ENCODE data around the gene EGR4.
"Not testable (repeated sequence)": the region's sequence is repeated elsewhere in the genome, so short reads cannot be mapped to it uniquely, and the experiment has no call there.

EGR4 gene

DNA sequence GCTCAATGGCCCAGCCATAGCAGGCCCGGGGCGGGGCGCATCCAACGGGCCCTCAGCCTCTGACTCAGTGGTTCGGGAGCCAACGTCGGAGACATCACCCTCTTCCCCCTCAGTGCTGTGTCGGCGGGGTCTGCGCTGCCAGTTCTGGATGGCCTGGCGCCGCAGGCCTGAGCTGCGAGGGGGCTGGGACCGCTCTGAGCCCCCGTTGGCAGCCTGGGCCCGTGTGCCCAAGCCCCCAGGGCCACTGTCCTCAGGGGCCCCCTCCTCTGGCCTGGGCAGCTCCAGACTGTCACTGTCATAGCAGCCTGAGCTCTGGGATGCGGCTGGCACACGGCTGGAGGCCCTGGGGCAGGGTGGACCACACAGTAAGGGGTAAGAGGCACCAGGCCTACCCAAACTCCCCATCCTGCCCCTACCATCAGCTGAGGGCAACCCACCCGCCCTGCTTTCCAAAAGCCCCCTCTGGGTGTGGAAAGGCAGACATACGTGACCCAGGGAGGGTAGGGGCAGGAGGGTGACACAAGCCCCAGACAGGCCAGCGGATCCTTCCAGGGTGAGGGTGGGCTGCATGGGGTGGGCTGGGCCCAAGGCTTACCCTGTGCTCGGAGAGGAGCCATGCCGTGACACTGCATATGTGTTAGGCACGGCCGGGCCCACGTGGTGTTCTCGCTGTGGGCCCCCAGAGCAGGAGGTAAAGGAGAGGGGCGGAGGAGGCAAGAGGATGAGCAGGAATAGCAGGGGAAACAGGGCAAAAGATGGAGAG lies 27.9 kb downstream of the EGR4 start:
- Histone ChIP-seq H3K9me3 (ENCODE audit: control insufficient read depth in 1 of 2, low read length in 2 of 2) (no peaks in the 10 kb centered on the region), H3K4me1 (ENCODE audit: control insufficient read depth in 1 of 2, insufficient read depth in 2 of 2, low read length in 2 of 2) (peaks cover 0 to 5% of the 10 kb centered on the region in 2 donors), H3K36me3 (ENCODE audit: control insufficient read depth in 1 of 2, insufficient read depth in 2 of 2, low read length in 2 of 2) (no peaks in the 10 kb centered on the region), H3K9ac (ENCODE audit: low read depth in 1 of 2, low read length in 2 of 2) (no peak overlapping the region), H3K27me3 (ENCODE audit: control insufficient read depth in 1 of 2, insufficient read depth in 2 of 2, low read length in 2 of 2) (peaks cover 4 to 14% of the 10 kb centered on the region in 2 donors), H3K4me3 (ENCODE audit: low read depth in 1 of 2, low read length in 2 of 2) (no peak overlapping the region), H3K27ac (ENCODE audit: low read depth, low read length) (no peak overlapping the region)

- Histone ChIP-seq H3K9ac (ENCODE audit: low read depth in 1 of 2, low read length in 2 of 2) (no peak overlapping the region), H3K27ac (ENCODE audit: low read depth, low read length) (no peak overlapping the region), H3K9me3 (ENCODE audit: control insufficient read depth in 1 of 2, low read length in 2 of 2) (no peaks in the 10 kb centered on the region), H3K36me3 (ENCODE audit: control insufficient read depth in 1 of 2, insufficient read depth in 2 of 2, low read length in 2 of 2) (no peaks in the 10 kb centered on the region), H3K4me1 (ENCODE audit: control insufficient read depth in 1 of 2, insufficient read depth in 2 of 2, low read length in 2 of 2) (peaks cover 0 to 5% of the 10 kb centered on the region in 2 donors), H3K4me3 (ENCODE audit: low read depth in 1 of 2, low read length in 2 of 2) (no peak overlapping the region), H3K27me3 (ENCODE audit: control insufficient read depth in 1 of 2, insufficient read depth in 2 of 2, low read length in 2 of 2) (peaks cover 4 to 14% of the 10 kb centered on the region in 2 donors)
Observed at GRCh38 chr2:73264783-73265182, 28.6 kb downstream of the EGR4 start.

GRCh38 chr2:73264332-73264606 lies 29.1 kb downstream of the EGR4 start:
- Histone ChIP-seq H3K9me3 (ENCODE audit: control insufficient read depth in 1 of 2, low read length in 2 of 2) (no peaks in the 10 kb centered on the region), H3K9ac (ENCODE audit: low read depth in 1 of 2, low read length in 2 of 2) (no peak overlapping the region), H3K27me3 (ENCODE audit: control insufficient read depth in 1 of 2, insufficient read depth in 2 of 2, low read length in 2 of 2) (peaks cover 4 to 14% of the 10 kb centered on the region in 2 donors), H3K36me3 (ENCODE audit: control insufficient read depth in 1 of 2, insufficient read depth in 2 of 2, low read length in 2 of 2) (no peaks in the 10 kb centered on the region), H3K27ac (ENCODE audit: low read depth, low read length) (no peak overlapping the region), H3K4me1 (ENCODE audit: control insufficient read depth in 1 of 2, insufficient read depth in 2 of 2, low read length in 2 of 2) (peaks cover 0 to 5% of the 10 kb centered on the region in 2 donors), H3K4me3 (ENCODE audit: low read depth in 1 of 2, low read length in 2 of 2) (no peak overlapping the region)

GRCh38 chr2:73263540-73264331 lies 29.6 kb downstream of the EGR4 start:
- H3K9me3 ChIP-seq (ENCODE audit: control insufficient read depth in 1 of 2, low read length in 2 of 2) = no peaks in the 10 kb centered on the region
- no peak overlapping the region for H3K9ac ChIP-seq (ENCODE audit: low read depth in 1 of 2, low read length in 2 of 2)
- H3K4me3 ChIP-seq (ENCODE audit: low read depth in 1 of 2, low read length in 2 of 2) = no peak overlapping the region
- H3K36me3 ChIP-seq (ENCODE audit: control insufficient read depth in 1 of 2, insufficient read depth in 2 of 2, low read length in 2 of 2) = no peaks in the 10 kb centered on the region
- H3K27me3 ChIP-seq (ENCODE audit: control insufficient read depth in 1 of 2, insufficient read depth in 2 of 2, low read length in 2 of 2) = peaks cover 4 to 14% of the 10 kb centered on the region in 2 donors
- peaks cover 0 to 5% of the 10 kb centered on the region in 2 donors for H3K4me1 ChIP-seq (ENCODE audit: control insufficient read depth in 1 of 2, insufficient read depth in 2 of 2, low read length in 2 of 2)
- H3K27ac ChIP-seq (ENCODE audit: low read depth, low read length) = no peak overlapping the region

DNA sequence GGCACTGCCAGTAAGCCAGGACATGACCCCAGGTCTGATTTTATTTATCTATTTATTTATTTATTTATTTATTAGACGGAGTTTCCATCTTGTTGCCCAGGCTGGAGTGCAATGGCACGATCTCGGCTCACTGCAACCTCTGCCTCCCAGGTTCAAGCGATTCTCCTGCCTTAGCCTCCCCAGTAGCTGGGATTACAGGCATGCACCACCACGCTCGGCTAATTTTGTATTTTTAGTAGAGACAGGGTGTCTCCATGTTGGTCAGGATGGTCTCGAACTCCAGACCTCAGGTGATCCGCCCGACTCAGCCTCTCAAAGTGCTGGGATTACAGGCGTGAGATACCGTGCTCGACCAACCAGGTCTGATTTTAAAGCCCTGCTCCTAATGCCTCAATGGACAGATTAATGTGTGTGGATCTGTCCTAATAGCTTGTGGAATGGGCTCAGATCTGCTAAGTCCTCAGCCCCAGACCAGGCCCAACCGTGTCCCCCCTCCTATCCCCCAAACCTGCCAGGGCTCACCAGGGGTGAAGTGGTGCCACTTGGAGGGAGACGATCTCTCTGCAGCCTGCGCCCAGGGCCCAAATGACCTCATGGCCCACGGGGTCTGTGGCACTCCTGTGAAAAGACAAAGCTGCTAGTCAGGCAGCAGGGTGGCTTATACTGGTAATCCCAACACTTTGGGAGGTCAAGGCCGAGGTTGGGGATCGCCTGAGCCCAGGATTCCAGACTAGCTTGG lies 30.5 kb downstream of the EGR4 start:
- not testable (repeated sequence) for H3K9me3 ChIP-seq (ENCODE audit: control insufficient read depth in 1 of 2, low read length in 2 of 2); H3K4me1 ChIP-seq (ENCODE audit: control insufficient read depth in 1 of 2, insufficient read depth in 2 of 2, low read length in 2 of 2); H3K36me3 ChIP-seq (ENCODE audit: control insufficient read depth in 1 of 2, insufficient read depth in 2 of 2, low read length in 2 of 2); H3K4me3 ChIP-seq (ENCODE audit: low read depth in 1 of 2, low read length in 2 of 2); H3K9ac ChIP-seq (ENCODE audit: low read depth in 1 of 2, low read length in 2 of 2); H3K27me3 ChIP-seq (ENCODE audit: control insufficient read depth in 1 of 2, insufficient read depth in 2 of 2, low read length in 2 of 2); H3K27ac ChIP-seq (ENCODE audit: low read depth, low read length)

- no peak overlapping the region for H3K9ac ChIP-seq (ENCODE audit: low read depth in 1 of 2, low read length in 2 of 2)
Observed at GRCh38 chr2:73262108-73262651, 31.2 kb downstream of the EGR4 start.

GRCh38 chr2:73260338-73260984 lies 32.9 kb downstream of the EGR4 start:
- Histone ChIP-seq H3K27me3 (ENCODE audit: control insufficient read depth in 1 of 2, insufficient read depth in 2 of 2, low read length in 2 of 2) (no peaks in the 10 kb centered on the region), H3K27ac (ENCODE audit: low read depth, low read length) (no peak overlapping the region), H3K4me1 (ENCODE audit: control insufficient read depth in 1 of 2, insufficient read depth in 2 of 2, low read length in 2 of 2) (no peaks in the 10 kb centered on the region), H3K4me3 (ENCODE audit: low read depth in 1 of 2, low read length in 2 of 2) (no peak overlapping the region), H3K9me3 (ENCODE audit: control insufficient read depth in 1 of 2, low read length in 2 of 2) (no peaks in the 10 kb centered on the region), H3K36me3 (ENCODE audit: control insufficient read depth in 1 of 2, insufficient read depth in 2 of 2, low read length in 2 of 2) (no peaks in the 10 kb centered on the region), H3K9ac (ENCODE audit: low read depth in 1 of 2, low read length in 2 of 2) (no peak overlapping the region)

More at GRCh38 chr2:73262108-73262651, 31.2 kb downstream of the EGR4 start:
- no peaks in the 10 kb centered on the region for H3K36me3 ChIP-seq (ENCODE audit: control insufficient read depth in 1 of 2, insufficient read depth in 2 of 2, low read length in 2 of 2)
- no peaks in the 10 kb centered on the region for H3K9me3 ChIP-seq (ENCODE audit: control insufficient read depth in 1 of 2, low read length in 2 of 2)
- H3K4me3 ChIP-seq (ENCODE audit: low read depth in 1 of 2, low read length in 2 of 2) = no peak overlapping the region
- no peaks in the 10 kb centered on the region for H3K4me1 ChIP-seq (ENCODE audit: control insufficient read depth in 1 of 2, insufficient read depth in 2 of 2, low read length in 2 of 2)
- H3K27me3 ChIP-seq (ENCODE audit: control insufficient read depth in 1 of 2, insufficient read depth in 2 of 2, low read length in 2 of 2) = peaks cover 0 to 3% of the 10 kb centered on the region in 2 donors
- H3K27ac ChIP-seq (ENCODE audit: low read depth, low read length) = no peak overlapping the region

DNA sequence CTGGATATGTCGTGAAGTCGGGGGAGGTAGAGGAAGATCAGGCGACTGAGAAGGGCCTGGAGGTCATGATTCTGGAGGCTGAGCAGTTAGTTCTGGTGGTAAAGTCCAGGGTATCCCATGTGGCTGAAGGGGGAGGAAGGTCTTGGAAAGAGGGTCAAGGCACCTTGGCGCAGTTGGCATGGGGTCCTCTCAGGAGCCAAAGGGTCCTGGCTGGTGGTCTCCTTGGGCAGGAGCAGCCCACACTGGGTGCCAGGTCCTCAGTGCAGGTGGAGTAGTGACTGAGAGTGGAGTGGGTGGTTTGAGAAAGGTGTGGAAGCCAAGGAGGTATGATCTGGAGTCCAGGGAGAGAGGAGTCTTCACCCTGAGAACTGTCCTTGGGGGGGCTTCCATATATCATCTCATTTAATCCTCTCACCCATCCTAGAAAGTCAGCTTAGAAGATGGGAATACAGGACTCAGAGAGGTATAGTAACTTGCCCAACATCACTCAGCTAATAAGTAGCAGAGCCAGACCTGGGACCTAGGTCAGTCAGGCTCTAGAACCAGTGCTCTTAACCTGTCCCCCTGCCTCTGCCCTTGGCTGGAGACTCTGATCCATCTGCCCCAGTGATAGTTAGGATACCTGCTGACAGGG lies 33.5 kb downstream of the EGR4 start:
- no peaks in the 10 kb centered on the region for H3K9me3 ChIP-seq (ENCODE audit: control insufficient read depth in 1 of 2, low read length in 2 of 2)
- H3K36me3 ChIP-seq (ENCODE audit: control insufficient read depth in 1 of 2, insufficient read depth in 2 of 2, low read length in 2 of 2) = no peaks in the 10 kb centered on the region
- H3K4me3 ChIP-seq (ENCODE audit: low read depth in 1 of 2, low read length in 2 of 2) = no peak overlapping the region
- no peaks in the 10 kb centered on the region for H3K4me1 ChIP-seq (ENCODE audit: control insufficient read depth in 1 of 2, insufficient read depth in 2 of 2, low read length in 2 of 2)
- H3K27ac ChIP-seq (ENCODE audit: low read depth, low read length) = no peak overlapping the region
- H3K27me3 ChIP-seq (ENCODE audit: control insufficient read depth in 1 of 2, insufficient read depth in 2 of 2, low read length in 2 of 2) = no peaks in the 10 kb centered on the region
- no peak overlapping the region for H3K9ac ChIP-seq (ENCODE audit: low read depth in 1 of 2, low read length in 2 of 2)

DNA sequence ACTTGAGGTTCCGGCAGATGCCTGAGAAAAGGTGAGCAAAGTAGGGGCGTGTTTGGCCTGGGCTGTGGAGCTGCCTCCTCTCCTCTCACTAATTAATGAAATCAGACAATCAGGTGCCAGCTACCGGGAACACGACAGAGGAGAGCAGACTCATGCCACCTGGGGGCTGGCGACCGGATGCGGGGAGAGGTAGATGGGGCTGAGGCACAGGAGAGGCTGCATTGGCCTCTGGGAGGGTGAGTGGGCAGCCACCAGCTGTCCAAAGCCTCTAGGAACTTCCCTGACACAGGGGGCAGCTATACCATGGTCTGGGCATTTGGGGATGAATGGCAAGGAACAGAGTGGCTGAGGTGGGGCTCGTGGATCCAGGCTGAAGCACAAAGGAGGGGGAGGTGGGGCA lies 34.1 kb downstream of the EGR4 start:
- peaks cover 0 to 5% of the 10 kb centered on the region in 2 donors for H3K36me3 ChIP-seq (ENCODE audit: control insufficient read depth in 1 of 2, insufficient read depth in 2 of 2, low read length in 2 of 2)
- H3K4me1 ChIP-seq (ENCODE audit: control insufficient read depth in 1 of 2, insufficient read depth in 2 of 2, low read length in 2 of 2) = no peaks in the 10 kb centered on the region
- no peaks in the 10 kb centered on the region for H3K27me3 ChIP-seq (ENCODE audit: control insufficient read depth in 1 of 2, insufficient read depth in 2 of 2, low read length in 2 of 2)
- H3K9me3 ChIP-seq (ENCODE audit: control insufficient read depth in 1 of 2, low read length in 2 of 2) = no peaks in the 10 kb centered on the region
- no peak overlapping the region for H3K27ac ChIP-seq (ENCODE audit: low read depth, low read length)
- H3K9ac ChIP-seq (ENCODE audit: low read depth in 1 of 2, low read length in 2 of 2) = no peak overlapping the region
- H3K4me3 ChIP-seq (ENCODE audit: low read depth in 1 of 2, low read length in 2 of 2) = no peak overlapping the region
